ENCODE results near the gene HMHB1. TPM values are rescaled to one million over a fixed set of nuclear protein-coding genes. Genes with fewer than 3 reads are reported as not detected.

The HMHB1 gene
- total RNA-seq, 1 donor from 2014 or later, result not detected

DNA sequence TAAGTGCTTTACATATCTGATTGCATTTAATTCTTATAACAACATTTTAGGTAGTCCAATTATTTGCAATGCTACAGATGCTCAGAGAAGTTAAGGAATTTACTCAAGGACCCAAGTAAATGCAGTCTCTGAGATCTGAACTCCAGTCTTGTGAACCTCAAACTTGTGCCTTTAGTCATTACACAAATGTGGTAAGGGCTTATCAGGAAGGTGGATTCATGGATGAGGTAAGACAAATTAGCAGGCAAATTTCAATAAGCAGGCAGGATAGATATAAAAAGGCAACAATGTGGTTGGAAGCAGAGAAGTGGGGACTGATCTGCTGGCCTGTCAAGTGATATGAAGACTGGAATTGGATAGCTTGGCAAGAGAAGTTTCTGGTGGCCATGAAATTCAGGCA lies 29.5 kb downstream of the HMHB1 start:
- TF ChIP-seq, protein P1, sequence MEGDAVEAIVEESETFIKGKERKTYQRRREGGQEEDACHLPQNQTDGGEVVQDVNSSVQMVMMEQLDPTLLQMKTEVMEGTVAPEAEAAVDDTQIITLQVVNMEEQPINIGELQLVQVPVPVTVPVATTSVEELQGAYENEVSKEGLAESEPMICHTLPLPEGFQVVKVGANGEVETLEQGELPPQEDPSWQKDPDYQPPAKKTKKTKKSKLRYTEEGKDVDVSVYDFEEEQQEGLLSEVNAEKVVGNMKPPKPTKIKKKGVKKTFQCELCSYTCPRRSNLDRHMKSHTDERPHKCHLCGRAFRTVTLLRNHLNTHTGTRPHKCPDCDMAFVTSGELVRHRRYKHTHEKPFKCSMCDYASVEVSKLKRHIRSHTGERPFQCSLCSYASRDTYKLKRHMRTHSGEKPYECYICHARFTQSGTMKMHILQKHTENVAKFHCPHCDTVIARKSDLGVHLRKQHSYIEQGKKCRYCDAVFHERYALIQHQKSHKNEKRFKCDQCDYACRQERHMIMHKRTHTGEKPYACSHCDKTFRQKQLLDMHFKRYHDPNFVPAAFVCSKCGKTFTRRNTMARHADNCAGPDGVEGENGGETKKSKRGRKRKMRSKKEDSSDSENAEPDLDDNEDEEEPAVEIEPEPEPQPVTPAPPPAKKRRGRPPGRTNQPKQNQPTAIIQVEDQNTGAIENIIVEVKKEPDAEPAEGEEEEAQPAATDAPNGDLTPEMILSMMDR (IDR thresholded peaks at IDR 0.05; ENCODE audit: insufficient read depth, low read length, severe bottlenecking), result no peak
- Histone ChIP-seq H3K36me3 (ENCODE audit: control insufficient read depth, insufficient read depth, low read length) (no peaks in the 10 kb centered on the region), H3K4me3 (ENCODE audit: low read depth, low read length) (no peak overlapping the region), H3K27me3 (ENCODE audit: control insufficient read depth, insufficient read depth, low read length) (no peaks in the 10 kb centered on the region)
- DNase-seq (ENCODE audit: low read depth), result no peak
- FAIRE-seq, result no peak

DNA sequence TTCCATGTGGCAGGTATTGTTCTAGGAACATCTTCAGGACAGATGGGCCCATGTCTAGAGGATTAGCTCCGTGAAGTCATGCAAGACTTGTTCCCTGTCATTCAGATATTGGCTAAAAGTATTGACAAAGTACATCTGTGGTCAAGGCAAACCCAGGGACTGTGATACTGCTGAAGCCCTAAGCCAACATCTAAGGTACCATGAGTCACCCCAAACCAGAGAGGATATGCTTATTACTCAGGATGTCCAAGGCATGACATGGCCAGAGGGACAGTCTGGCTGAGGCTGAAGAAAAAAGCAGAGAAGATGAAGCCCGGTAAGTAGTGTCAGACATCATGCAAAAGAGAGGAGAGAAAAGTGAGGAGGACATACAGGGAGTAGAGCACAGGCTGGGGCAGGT lies 31.0 kb downstream of the HMHB1 start:
- TF ChIP-seq, protein P1 (IDR thresholded peaks at IDR 0.05; ENCODE audit: insufficient read depth, low read length, severe bottlenecking), result no peak
- Histone ChIP-seq H3K4me3 (ENCODE audit: low read depth, low read length) (no peak overlapping the region), H3K27me3 (ENCODE audit: control insufficient read depth, insufficient read depth, low read length) (no peaks in the 10 kb centered on the region), H3K36me3 (ENCODE audit: control insufficient read depth, insufficient read depth, low read length) (no peaks in the 10 kb centered on the region)
- DNase-seq (ENCODE audit: low read depth) (peak; percentile 16), FAIRE-seq (no peak)

DNA sequence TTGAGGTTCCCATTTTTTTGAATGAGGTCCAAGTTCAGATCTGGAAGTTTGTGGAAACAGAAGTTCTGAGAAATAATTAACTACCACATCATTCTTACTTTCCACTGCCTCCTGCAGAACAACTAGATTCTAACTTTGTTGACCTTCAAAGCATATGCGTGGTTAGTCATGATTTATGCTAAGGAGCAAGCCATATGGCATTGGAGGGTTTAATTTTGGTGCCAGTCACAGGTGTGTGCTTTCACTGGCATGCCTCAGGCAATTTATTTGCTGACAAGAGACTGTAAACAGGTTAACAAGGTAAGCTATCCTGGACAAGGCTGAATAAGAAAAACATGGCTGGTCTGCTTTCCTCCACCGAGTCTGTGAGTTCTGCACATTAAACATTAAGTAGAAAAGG lies 31.5 kb downstream of the HMHB1 start:
- TF ChIP-seq, protein P1 (IDR thresholded peaks at IDR 0.05; ENCODE audit: insufficient read depth, low read length, severe bottlenecking), result no peak
- DNase-seq (ENCODE audit: low read depth), result no peak
- Histone ChIP-seq H3K36me3 (ENCODE audit: control insufficient read depth, insufficient read depth, low read length) (no peaks in the 10 kb centered on the region), H3K4me3 (ENCODE audit: low read depth, low read length) (no peak overlapping the region), H3K27me3 (ENCODE audit: control insufficient read depth, insufficient read depth, low read length) (no peaks in the 10 kb centered on the region)
- FAIRE-seq, result no peak

DNA sequence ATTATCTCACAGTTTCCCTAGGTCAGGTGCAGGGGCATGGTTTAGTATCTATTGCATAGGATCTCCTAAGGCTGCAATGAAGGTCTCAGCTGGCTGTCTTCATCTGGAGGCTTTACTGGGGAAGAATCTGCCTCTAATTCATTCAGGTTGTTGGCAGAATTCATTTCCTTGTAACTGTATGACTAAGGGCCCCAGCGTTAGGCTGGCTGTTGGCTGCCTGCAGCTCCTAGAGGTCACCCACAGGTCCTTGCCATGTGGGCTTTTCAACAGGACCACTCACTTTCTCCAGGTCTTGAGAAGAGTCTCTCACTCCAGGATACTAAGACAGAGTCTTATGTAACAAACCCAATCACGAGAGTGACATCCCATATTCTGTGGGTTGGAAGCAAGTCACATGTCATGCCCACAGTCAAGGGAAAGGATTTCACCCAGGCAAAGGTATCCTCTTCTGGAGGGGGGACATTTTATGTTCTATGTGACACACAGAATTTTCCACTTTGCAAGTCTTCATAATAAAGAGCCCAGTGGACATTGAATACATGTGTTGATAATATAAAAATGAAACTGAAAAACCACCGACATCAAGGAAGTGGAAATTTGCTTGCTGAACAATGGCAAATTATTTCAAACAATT lies 38.2 kb downstream of the HMHB1 start:
- FAIRE-seq (no peak), DNase-seq (ENCODE audit: low read depth) (peak; percentile 21)
- Histone ChIP-seq H3K4me3 (ENCODE audit: low read depth, low read length) (no peak overlapping the region), H3K36me3 (ENCODE audit: control insufficient read depth, insufficient read depth, low read length) (no peaks in the 10 kb centered on the region), H3K27me3 (ENCODE audit: control insufficient read depth, insufficient read depth, low read length) (no peaks in the 10 kb centered on the region)
- TF ChIP-seq, protein P1 (IDR thresholded peaks at IDR 0.05; ENCODE audit: insufficient read depth, low read length, severe bottlenecking), result no peak

- FAIRE-seq (no peak), DNase-seq (ENCODE audit: low read depth) (no peak)
- Histone ChIP-seq H3K27me3 (ENCODE audit: control insufficient read depth, insufficient read depth, low read length) (no peaks in the 10 kb centered on the region), H3K4me3 (ENCODE audit: low read depth, low read length) (no peak overlapping the region), H3K36me3 (ENCODE audit: control insufficient read depth, insufficient read depth, low read length) (no peaks in the 10 kb centered on the region)
- TF ChIP-seq, protein P1 (IDR thresholded peaks at IDR 0.05; ENCODE audit: insufficient read depth, low read length, severe bottlenecking), result no peak
Observed at GRCh38 chr5:143851383-143851782, 39.4 kb downstream of the HMHB1 start.

- DNase-seq (ENCODE audit: low read depth) (no peak), FAIRE-seq (peak; percentile 68)
- Histone ChIP-seq H3K36me3 (ENCODE audit: control insufficient read depth, insufficient read depth, low read length) (no peaks in the 10 kb centered on the region), H3K27me3 (ENCODE audit: control insufficient read depth, insufficient read depth, low read length) (no peaks in the 10 kb centered on the region), H3K4me3 (ENCODE audit: low read depth, low read length) (no peak overlapping the region)
- TF ChIP-seq, protein P1 (IDR thresholded peaks at IDR 0.05; ENCODE audit: insufficient read depth, low read length, severe bottlenecking), result peak; percentile 27
Observed at GRCh38 chr5:143860211-143860610, 48.2 kb downstream of the HMHB1 start.

Data from bronchial epithelial cell (primary cell).